ENCODE measurements around the gene L1CAM.
A peak's percentile ranks its signal among the peaks of the same experiment; 100 is the strongest.

Gene L1CAM, protein sequence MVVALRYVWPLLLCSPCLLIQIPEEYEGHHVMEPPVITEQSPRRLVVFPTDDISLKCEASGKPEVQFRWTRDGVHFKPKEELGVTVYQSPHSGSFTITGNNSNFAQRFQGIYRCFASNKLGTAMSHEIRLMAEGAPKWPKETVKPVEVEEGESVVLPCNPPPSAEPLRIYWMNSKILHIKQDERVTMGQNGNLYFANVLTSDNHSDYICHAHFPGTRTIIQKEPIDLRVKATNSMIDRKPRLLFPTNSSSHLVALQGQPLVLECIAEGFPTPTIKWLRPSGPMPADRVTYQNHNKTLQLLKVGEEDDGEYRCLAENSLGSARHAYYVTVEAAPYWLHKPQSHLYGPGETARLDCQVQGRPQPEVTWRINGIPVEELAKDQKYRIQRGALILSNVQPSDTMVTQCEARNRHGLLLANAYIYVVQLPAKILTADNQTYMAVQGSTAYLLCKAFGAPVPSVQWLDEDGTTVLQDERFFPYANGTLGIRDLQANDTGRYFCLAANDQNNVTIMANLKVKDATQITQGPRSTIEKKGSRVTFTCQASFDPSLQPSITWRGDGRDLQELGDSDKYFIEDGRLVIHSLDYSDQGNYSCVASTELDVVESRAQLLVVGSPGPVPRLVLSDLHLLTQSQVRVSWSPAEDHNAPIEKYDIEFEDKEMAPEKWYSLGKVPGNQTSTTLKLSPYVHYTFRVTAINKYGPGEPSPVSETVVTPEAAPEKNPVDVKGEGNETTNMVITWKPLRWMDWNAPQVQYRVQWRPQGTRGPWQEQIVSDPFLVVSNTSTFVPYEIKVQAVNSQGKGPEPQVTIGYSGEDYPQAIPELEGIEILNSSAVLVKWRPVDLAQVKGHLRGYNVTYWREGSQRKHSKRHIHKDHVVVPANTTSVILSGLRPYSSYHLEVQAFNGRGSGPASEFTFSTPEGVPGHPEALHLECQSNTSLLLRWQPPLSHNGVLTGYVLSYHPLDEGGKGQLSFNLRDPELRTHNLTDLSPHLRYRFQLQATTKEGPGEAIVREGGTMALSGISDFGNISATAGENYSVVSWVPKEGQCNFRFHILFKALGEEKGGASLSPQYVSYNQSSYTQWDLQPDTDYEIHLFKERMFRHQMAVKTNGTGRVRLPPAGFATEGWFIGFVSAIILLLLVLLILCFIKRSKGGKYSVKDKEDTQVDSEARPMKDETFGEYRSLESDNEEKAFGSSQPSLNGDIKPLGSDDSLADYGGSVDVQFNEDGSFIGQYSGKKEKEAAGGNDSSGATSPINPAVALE

DNA sequence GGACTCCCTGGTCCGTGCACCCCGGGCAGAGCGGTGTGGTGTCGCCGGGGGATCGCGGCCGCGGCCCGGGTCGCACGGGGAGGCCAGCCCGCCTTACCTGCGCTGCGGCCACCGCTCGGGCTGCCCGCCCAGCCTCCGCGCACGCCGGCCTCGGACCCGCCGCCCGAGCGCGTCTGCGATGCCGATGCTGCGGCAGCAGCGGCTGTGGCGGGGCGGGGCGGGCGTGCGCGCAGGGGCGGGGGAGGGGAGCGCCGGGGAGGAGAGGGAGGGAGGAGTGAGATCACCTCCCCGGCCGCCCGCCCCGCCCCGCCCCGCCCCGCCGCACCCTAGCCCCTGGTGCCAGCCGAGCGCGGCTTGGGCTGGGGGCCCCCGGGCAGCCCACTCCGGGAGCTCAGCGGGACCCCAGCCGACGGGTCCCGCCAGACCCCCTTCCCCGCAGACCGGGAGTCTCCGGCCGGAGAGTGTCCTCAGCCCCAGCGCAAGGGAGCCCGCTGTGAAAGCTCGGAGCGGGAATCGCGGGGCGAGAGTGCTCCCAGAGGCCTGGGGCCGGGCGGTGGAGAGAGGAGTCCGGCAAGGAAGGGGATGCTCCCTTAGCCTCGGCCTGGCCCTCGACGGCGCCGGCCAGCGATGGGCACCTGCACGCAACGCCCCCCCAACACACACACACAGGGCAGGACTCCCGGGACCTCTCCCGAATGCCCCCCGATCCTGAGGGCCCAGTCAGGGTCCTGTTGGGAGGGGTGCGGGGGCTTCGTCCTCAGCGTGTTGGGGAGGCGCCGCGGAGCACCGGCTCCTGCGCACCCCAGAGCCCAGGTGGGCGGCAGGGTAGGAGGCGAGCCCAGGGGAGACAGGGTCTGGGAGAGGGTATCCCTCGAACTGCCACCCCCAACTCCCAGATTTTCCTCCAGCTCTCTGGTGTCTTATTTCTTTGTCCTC, at the start of gene L1CAM:
L1CAM (minus strand) TSS at position 206 of the 936 bp plus-strand sequence. CDS start 10,337 bp downstream, outside the sequence.
- no peak for DNase-seq

DNA sequence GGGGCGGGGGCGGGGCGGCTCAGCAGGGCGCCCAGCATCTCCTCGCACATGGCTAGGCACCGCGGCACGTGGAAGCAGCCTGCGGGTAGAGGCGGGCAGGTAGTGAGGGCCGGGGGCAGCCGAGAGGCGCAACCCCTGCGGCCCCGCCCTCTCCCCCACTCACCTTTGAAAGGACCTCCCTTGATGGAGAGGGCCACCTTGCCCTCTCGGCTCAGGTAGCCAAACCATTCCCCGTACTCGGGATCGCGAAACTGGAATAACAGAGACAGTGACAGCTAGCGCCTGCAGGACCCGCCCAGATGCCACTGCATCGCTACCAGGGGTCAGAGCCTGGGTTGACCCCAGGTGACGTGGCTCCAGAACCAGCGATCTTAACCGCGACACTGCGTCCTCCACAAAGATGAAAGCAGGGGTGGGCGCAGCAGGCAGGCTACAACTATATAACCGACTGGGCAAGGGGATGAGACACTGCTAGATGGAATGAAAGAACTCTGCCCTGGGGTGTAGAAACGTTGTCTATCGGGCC, 49.4 kb upstream of the L1CAM start:
- no peak for DNase-seq

DNA sequence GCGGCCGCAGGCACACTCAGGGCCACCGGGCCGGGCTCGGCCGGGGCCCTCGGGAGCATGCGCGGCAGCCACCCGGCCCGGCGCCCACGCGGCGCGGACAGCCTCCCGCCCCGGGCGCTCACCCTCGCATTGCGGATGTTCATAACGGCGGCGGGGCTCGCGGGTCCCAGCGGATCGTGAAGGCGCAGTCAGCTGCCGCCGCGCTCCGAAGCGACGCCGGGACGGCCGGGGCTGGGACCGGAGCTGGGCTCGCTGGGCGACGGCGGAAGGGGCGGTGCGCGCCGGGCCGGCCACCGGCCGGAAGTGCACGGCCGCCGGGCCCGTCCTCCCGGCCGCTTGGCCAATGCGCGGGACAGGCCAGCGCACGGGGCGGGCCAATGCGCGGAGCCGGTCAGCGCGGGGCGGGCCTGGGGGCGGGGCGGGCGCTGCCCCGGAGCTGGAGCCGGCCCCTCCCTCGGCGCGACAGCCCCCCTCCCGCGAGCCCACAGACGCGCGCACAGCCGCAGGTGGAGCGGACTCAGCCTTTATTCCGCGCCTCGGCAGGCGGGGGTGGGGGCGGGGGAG, 48.9 kb upstream of the L1CAM start, which contains the start of gene NAA10:
NAA10 (minus strand) TSS at position 276 of the 564 bp plus-strand sequence; CDS start at position 143, 133 bp downstream.
- DNase-seq = peak; percentile 48

DNA sequence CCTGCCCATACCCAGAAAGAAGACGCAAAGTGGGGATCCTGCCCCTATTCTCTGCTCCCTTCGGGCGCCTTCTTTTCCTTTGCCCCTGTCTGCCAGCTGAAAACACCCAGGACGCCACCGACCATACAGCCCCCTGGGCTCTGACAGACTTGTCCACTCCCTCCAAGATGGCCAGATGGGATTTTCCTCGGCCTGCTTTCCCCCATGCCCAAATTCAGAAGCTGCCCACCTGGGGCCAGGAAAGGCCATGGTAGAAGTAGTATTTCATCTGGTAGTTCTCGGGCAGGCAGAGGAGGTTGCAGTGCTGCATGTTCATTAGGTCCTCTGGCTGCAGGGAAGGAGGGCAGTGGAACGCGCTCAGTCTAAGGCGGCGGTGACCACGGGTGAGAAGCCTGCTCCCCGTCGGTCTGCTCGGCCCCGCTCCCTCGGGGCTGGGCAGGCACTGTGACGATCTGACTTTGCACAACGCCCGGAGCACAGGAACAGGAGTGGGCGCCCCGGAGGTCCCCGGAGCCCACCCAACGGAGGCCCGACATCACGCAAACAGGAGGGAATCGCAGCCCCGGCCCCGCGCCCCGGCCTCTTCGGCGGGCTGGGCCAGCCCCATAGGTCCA, 48.3 kb upstream of the L1CAM start:
- no peak for DNase-seq

DNA sequence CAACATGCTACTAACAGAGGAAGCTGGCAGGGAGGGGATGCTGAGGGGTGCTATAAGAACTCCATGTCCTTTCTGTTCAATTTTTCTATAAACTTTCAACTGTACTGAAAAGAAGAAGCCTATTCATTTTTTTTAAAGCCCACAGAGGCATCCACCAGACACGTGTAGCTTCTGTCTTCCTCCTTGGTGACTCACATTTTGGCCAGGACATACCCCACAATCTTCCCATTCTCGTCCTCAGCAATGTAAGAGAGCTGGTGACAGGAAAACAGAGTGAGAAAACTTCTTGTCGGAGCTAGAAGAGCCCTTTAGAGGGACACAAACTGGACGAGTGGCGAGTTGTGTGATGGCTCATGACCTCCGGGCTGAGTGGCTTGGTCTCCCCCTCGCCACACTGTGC, 47.8 kb upstream of the L1CAM start:
- peak; percentile 27 for DNase-seq

DNA sequence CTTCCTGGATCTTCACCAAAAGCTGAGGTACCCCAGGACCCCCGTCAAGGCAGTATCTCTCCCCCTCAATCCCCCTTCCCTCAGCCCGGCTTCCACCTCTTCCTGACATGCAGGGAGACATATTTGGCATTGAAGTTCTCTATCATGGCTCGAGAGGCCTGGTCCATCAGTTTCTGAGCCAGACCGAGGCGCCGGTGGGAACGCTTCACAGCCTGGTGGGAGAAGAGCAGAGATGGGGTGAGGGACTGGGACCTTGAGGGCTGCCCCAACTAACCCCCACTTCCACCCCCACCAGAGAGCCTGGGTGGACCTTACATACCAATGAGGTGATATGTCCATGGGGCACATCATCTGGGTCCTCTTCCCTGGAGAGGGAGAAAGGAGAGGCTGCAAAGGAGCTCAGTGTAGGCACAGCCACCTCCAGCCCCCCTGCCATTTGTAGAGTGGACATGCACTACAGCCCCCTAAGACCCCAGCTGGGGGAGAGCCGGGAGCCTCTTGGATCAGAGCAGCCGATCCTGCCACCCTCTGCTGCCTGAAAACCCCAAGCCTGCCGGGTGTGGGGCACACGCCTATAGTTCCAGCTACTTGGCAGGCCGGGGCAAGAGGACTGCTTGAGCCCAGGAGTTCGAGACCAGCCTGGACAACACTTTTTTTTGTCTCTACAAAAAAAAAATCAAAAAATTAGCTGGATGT, 46.4 kb upstream of the L1CAM start:
- no peak for DNase-seq

DNA sequence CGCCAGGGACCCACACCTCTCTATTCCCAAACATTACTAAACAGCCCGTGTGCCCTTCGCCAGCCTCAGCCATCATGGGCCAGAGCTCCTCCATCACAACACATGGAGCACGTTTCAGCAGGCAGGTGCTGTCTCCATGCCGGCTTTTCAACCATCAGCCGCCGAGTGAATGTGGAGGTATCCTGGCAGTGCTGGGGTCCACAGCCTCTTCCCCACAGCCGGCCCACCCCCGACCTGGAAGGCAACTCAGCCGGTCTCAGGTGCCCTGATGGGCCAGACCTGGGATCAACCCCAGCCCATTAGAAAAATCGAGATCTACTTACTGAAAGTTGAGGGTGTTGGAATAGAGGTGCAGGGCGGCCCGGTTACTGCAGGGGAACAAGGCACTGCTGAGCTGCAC, 45.8 kb upstream of the L1CAM start:
- no peak for DNase-seq

DNA sequence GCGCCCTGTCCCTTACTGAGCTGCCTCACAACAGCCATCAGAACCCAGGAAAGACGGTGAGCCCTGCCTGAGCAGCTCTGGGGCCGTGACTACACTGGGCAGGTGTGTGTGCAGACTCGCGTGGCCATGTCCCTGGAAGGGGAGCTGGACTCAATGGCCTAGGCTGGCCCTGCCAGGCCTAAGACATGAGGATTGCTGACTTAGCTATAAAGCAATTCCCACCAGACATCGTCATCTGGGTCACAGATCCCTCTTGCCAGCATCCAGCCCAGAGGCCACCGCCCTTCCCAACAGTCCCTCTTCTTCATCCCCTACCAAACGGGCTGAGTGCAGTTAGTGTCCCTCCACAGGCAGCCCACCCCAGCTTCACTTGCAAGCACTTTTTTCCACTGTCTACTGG, 45.2 kb upstream of the L1CAM start:
- DNase-seq = no peak

DNA sequence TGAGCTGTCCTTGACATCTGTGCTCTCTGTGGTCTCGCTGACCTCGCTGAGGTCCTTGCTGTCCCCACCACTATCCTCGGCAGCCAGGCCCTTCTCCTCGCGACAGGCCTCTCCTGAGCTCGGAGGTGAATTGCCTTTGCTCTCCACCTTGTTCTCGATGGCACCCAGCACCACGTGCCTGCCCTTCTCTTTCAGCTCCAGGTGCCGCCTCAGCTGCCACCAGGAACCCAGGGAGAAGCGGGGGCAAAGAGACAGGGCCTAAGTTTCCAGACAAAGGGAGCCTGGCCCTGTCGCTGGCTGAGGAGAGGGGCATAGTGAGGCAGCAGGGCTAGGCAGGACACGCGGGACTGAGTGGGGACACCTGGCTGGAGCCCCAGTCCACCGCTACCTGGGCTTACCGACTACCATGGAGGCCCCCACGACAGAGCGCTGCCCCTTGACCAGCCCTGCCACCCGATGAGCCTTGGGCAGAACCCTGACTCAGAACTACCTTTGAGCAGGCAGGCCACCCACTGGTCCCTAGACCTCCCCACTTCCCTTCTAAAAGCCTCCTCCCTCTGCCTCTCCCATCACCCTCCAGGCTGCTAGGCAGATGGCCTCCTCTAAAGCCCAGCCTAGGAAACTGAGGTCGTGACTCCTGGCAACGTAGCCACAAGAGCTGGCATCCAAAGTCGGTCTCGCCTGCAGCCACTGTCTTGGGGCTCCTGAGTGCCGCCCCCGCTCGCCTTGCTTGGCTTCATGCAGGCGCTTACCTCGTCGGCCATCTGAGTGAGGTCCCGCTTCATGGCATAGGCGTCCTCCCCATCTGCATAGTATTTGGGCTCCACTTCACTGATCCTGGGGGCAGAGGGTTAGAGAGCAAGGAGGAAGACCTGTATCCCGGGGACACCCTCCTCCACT, 44.3 kb upstream of the L1CAM start:
- no peak for DNase-seq

DNA sequence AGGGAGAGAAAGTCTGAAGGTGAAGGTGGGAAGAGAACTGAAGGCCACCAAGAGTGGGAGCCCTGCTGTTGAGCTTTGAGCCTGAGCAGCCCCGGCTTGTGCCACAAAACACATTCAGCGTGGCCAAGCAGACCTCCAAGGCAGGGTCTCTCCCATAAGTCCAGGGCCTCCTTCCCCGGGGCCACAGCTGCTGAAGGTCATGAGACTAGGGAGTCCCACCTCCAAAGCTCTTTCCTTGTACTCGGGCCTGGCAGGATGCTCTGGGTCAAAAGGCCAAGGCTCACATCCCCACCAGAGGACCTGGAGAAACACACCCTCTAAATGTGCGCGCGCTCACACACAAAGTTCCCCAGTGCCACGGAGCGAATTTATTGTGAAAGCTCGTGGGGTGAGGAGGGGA, 43.6 kb upstream of the L1CAM start:
- DNase-seq = peak; percentile 16

DNA sequence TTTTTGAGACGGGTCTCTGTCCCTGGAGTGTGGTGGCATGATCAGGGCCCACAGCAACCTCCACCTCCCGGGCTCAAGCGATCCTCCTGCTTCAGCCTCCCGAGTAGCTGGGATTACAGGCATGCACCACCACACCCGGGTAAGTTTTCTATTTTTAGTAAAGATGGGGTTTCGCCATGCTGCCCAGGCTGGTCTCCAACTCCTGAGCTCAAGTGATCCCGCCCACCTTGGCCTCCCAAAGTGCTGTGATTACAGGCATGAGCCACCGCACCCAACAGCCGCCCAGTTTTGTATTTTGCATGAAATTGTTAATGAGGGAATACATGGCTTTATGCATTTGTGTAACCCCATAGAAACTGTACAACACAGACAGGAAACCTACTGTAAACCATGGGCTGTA, 42.9 kb upstream of the L1CAM start:
- peak; percentile 19 for DNase-seq

DNA sequence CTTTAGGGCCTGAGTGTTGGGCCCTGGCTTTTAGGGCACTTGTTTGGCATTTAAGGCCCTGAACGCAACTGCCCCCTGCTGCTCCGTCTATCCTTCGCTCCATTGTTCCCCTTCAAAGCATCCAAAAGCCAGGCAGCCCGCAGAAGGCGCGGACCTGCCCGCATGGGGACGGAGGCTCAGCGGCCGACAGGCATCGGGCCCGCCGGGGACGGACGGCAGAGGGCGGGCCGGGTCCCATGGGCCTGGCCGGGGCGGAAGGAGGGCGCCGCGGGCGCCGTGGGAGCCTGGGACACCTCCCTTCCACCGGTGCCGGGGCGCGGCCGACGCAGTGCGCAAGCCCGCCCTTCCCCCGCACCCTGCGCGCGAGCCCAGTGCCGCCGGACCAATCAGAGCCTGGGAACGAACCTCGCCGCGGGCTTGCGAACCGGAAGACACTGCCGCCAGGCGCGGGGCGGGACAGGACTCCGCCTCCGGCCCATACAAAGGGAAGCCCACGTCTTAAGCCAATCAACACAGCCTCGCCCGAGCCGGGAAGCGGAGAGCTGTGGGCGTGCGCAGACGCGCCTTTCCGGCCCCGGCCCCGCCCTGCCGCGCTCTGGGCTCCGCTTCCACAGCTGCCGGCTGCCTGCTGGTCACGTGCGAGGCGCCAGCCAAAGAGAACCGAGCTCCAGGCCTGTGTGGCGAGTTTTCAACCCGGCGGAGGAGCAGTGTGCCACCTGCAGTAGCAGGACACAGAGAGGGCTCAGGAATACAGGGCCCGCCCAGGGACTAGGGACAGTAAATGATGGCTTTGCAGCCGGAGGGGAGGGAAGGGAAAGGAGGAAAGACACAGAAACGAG, 42.2 kb upstream of the L1CAM start:
- DNase-seq = peak; percentile 94

DNA sequence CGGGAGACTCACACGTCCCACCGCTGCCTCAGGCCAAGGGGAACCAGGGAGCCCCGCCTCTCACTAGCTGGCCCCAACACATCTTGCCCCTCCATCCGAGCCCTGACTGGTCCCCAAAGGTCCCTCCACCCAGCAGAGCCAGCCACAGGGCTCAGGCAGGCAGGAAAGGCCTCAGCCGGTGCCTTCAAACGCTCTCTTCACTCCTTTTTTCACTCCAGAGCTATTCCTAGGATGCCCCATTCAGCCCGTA, 41.6 kb upstream of the L1CAM start:
- DNase-seq = no peak

DNA sequence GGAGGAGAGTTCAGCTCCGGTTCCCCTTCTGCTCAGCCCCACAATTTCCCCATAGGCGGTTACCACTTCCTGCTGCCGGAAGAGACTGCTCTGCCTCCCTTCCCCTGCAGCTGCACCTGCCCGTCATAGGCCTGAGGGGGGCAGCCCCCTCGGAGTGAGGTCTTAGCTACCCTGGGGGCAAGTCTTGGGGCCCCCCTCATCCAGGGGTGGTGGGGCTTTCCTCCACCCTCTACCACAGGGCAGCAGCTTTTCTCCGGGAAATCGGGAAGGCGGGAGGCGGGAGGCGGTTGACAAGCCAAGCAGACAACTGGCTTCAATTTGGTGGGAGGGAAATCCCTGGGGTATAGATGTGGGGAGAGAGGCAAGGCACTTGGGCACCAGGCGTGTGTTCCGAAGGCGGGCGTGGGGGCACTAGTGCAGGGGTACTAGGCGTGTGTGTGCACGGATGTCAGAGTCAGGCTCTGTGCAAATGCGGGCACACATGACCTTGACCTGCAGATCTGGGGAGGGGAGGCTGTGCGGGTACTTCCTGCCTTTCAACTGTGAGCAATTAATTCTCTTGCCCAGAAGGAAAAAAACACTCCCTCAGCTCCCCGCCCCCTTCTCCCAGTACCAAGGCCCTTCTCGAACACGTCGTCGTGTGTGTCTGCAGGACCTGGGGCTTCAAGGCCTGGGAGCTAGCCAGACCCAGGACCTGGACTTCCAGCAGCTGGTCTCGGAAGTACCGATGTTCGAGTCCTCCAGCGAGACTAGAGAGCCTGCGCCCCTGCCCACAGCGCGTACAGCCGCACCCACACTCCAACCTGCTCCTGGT, 41.1 kb upstream of the L1CAM start:
- peak; percentile 95 for DNase-seq

DNA sequence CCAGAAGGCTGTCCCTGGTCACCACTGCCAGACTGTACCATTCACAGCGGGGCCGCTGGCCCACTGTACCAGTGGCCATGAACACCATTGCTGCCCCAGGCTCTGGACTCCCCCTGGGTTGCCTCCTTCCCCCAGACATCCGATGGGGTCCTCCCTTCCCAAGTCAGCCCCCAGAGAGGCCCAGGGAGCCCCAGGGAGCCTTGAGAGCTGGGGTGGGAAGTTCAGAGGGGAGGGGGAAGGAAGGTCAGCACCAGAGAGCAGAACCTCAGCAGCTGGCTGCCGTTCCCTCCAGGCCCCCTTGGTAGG, 40.5 kb upstream of the L1CAM start:
- DNase-seq = no peak

DNA sequence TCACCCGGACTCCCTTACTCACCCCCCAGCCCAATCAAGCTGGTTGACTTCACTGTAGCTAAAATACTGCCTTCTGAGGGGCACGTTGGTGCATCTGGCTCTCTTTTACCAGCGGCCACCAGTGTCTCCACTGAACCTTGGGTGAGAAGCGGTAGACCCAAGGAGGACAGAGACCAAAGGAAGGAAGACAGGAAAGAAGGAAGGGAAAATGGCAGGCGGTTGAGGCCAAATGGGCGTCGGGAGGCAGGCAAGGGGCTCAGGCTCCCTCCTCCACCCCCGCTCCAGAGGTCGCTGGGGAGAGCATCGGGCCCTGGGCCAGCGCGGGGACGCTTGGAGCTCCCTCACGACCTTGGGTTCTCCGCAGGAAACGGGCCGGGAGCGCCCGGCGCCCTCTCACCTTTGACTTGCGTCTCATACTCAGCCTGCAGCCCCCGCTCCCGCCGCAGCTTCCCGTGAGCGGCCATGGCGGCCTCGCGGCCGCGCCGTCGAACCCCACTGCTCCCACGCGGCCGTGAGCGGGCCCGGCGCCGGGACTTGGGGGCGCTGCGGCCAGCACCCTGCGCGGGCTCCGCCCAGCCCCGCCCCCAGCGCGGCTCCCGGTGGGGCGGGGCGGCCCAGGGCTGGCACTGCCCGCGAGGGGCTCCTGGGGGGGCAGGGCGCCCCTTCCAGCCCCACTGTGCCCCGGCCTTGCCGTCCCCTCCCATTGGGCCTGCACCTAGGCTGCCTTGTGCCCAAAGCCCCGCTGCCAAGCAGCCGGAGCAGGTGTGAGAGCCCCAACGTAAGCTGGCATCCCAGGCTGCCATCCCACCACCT, 40.0 kb upstream of the L1CAM start, which contains the start of gene ARHGAP4:
ARHGAP4 (minus strand) TSS at position 526 of the 813 bp plus-strand sequence; CDS start at position 464, 62 bp downstream.
- DNase-seq = peak; percentile 51

DNA sequence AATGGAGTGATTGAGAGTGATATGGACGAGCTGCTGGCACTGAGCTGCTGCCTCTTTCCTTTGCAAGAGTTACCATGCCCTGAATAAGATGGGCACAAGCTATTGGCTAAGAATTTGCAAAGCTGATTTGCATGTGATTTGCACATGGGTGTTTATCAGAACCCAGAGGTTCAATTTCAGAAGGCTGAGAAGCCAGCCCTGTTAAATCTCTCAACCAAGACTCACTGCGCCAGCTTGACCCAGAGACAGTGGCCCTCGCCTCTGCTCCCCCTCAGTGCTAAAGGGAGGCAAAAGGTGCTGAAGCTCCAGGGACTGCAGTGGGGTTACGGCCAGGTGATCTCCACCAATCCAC, 39.4 kb upstream of the L1CAM start:
- DNase-seq = no peak
